GM21381 (cell line): Measurements from ENCODE around the gene FOXP2.
"Not testable (repeated sequence)": the region's sequence is repeated elsewhere in the genome, so short reads cannot be mapped to it uniquely, and the experiment has no call there.

Experiments used
- ATAC-seq: cut with Tn5 transposase; IDR thresholded peaks from one replicate; pipeline ENCODE4 v1.9.1; 2021; ENCODE audit warnings: mild to moderate bottlenecking, moderate library complexity; ENCODE audit not compliant: unreplicated experiment

The FOXP2 gene

GRCh38 chr7:114419441-114420272 is 5.0 kb downstream of the FOXP2 start:
- no peak for ATAC-seq

- ATAC-seq = no peak
These were observed 8.2 kb downstream of the FOXP2 start for GRCh38 chr7:114422507-114423501.

GRCh38 chr7:114426382-114426781 is 11.8 kb downstream of the FOXP2 start:
- no peak for ATAC-seq

- ATAC-seq = no peak
These were observed 12.2 kb downstream of the FOXP2 start for GRCh38 chr7:114426824-114427223.

- ATAC-seq = no peak
These were observed 13.6 kb downstream of the FOXP2 start for GRCh38 chr7:114428211-114428610.

- ATAC-seq = no peak
These were observed 16.6 kb downstream of the FOXP2 start for GRCh38 chr7:114431189-114431588.

- ATAC-seq = no peak
These were observed 17.4 kb downstream of the FOXP2 start for GRCh38 chr7:114432061-114432460.

- ATAC-seq = no peak
These were observed 18.1 kb downstream of the FOXP2 start for GRCh38 chr7:114432703-114433102.

GRCh38 chr7:114439581-114439980 is 25.0 kb downstream of the FOXP2 start:
- ATAC-seq = no peak

- not testable (repeated sequence) for ATAC-seq
These were observed 26.3 kb downstream of the FOXP2 start for GRCh38 chr7:114440927-114441326.

- no peak for ATAC-seq
These were observed 29.6 kb downstream of the FOXP2 start for GRCh38 chr7:114444196-114444595.

GRCh38 chr7:114450431-114450830 is 35.8 kb downstream of the FOXP2 start:
- ATAC-seq = no peak

- ATAC-seq = no peak
These were observed 45.0 kb downstream of the FOXP2 start for GRCh38 chr7:114459574-114459973.

GRCh38 chr7:114460021-114460420 is 45.4 kb downstream of the FOXP2 start:
- no peak for ATAC-seq

GRCh38 chr7:114466917-114467316 is 52.3 kb downstream of the FOXP2 start:
- ATAC-seq = no peak

- ATAC-seq = no peak
These were observed 54.2 kb downstream of the FOXP2 start for GRCh38 chr7:114468844-114469243.

- no peak for ATAC-seq
These were observed 58.4 kb downstream of the FOXP2 start for GRCh38 chr7:114472896-114473512.

GRCh38 chr7:114478384-114478783 is 63.8 kb downstream of the FOXP2 start:
- no peak for ATAC-seq

GRCh38 chr7:114481999-114482398 is 67.4 kb downstream of the FOXP2 start:
- ATAC-seq = no peak

- ATAC-seq = no peak
These were observed 69.6 kb downstream of the FOXP2 start for GRCh38 chr7:114484226-114484625.

- no peak for ATAC-seq
These were observed 72.6 kb downstream of the FOXP2 start for GRCh38 chr7:114487174-114487573.
